OCI-LY1 (cell line): ENCODE results near the gene PLPPR3.

ENCODE experiments used
- EZH2 ChIP-seq: fragments of 200-600 bp; sonication (generic), shearing (Covaris generic); IDR thresholded peaks from 2 replicates; pipeline ENCODE4 v1.8.0; 2017; ENCODE audit warnings: borderline replicate concordance, mixed run types, mild to moderate bottlenecking, antibody characterized with exemption, low read length, moderate library complexity, mixed read lengths
- TF ChIP-seq, protein P1 (sequence below): fragments of 200-600 bp; sonication (generic), shearing (Covaris generic); IDR thresholded peaks from 2 replicates; pipeline ENCODE4 v1.5.1; 2017; ENCODE audit warnings: mild to moderate bottlenecking, antibody characterized with exemption, low read length, moderate library complexity, mixed read lengths

DNA sequence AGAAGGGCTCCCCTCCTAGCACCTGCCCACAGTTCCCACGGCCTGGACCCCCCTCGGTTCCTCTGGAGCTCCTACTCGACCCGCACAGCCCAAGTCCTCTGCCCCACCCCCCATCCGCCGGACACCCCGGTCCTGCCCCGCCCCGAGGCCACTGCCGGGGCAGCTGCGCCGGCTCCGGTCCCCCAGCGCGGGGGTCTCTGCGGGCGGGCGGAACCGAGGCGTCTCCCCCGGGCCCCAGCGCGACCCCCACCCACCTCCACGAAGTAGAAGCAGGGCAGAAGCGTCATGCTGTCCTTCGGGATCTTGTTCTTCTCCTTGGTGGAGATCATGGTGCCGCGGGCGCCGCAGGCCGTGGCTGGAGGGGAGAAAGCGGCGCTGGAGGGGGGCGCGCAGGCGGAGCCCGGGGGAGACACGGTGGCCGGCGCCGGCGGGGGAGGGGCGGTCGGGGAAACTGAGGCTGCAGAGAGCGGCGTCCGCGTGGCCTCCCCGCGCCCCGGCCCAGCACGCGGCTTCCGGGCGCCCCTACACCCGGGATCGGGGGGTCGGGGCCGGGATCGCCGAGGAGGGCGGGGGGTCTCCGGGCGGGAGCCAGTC, 427 bp downstream of the PLPPR3 start:
- TF ChIP-seq, protein P1, sequence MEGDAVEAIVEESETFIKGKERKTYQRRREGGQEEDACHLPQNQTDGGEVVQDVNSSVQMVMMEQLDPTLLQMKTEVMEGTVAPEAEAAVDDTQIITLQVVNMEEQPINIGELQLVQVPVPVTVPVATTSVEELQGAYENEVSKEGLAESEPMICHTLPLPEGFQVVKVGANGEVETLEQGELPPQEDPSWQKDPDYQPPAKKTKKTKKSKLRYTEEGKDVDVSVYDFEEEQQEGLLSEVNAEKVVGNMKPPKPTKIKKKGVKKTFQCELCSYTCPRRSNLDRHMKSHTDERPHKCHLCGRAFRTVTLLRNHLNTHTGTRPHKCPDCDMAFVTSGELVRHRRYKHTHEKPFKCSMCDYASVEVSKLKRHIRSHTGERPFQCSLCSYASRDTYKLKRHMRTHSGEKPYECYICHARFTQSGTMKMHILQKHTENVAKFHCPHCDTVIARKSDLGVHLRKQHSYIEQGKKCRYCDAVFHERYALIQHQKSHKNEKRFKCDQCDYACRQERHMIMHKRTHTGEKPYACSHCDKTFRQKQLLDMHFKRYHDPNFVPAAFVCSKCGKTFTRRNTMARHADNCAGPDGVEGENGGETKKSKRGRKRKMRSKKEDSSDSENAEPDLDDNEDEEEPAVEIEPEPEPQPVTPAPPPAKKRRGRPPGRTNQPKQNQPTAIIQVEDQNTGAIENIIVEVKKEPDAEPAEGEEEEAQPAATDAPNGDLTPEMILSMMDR = no peak
- no peak for TF ChIP-seq EZH2
